GM18505 (cell line): Measurements from ENCODE around the gene ARHGAP4.

ENCODE experiments used
- ATAC-seq: cut with Tn5 transposase; IDR thresholded peaks from one replicate; pipeline ENCODE4 v1.9.1; 2021; ENCODE audit not compliant: unreplicated experiment
- POLR2A ChIP-seq: IDR thresholded peaks from 4 replicates; pipeline ENCODE4 v1.6.1; 2011; ENCODE audit warnings: borderline replicate concordance; ENCODE audit not compliant: insufficient read depth, insufficient read length; ENCODE audit errors: extremely low read depth

The ARHGAP4 gene

DNA sequence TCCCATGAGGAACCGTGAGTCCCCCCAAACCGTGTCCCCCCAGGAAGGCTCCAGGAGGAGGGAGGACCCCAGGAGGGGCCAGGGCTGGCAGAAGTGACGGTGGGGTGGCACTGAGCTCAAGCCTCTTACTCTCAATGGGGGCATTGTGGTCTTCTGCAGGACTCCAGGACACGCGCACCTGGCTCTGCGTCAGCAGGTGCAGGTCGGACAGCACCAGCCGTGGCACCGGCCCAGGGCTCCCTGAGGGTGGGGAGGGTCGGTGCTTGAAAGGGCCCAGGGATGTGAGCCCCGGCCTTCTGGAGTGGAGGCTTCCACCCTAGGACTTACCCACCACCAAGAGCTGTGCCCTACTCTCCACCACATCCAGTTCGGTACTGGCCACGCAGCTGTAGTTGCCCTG lies 58.4 kb downstream of the ARHGAP4 start:
- no peak for ATAC-seq
- no peak for TF ChIP-seq POLR2A

DNA sequence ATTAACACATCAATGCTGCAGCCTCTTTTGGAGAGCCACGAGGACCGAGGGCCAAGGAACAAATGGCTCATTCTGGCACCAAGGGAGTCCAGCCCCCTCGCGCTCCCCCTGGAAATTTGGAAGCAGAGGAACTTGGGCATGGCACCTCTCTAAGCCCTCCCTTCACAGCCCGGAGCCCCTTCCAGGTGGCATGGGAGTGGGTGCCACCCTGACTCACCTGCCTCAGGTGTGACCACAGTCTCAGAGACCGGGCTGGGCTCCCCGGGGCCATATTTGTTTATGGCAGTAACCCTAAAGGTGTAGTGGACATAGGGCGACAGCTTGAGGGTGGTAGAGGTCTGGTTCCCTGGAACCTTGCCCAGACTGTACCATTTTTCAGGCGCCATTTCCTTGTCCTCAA lies 58.9 kb downstream of the ARHGAP4 start:
- no peak for TF ChIP-seq POLR2A
- no peak for ATAC-seq

DNA sequence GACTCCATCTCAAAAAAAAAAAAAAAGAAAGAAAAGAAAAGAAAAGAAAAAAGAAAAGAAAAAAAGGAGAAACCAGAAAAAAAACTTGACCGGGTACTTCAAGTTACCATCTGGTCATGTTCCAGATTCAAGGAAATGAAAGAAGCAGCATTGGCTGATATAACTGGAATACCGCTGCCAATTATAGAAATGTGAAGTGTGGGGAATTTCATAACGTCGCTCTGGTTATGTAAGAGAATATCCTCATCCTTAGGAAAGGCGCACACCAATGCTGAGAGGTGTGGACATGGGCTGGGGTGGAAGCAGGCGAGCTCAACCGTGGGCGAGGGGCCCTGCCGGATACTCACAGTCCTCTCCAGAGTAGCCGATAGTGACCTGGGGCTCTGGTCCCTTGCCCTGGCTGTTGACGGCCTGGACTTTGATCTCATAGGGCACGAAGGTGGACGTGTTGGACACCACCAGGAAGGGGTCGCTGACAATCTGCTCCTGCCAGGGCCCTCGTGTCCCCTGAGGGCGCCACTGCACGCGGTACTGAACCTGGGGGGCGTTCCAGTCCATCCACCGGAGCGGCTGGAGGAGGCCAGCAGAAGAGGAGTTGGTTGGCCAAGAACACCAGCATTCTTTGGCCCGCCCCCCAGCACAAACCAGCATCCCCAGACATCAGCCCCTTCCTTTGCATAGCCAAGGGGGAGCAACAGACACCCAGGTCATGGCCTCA lies 59.6 kb downstream of the ARHGAP4 start:
- ATAC-seq, result no peak
- TF ChIP-seq POLR2A, result no peak

DNA sequence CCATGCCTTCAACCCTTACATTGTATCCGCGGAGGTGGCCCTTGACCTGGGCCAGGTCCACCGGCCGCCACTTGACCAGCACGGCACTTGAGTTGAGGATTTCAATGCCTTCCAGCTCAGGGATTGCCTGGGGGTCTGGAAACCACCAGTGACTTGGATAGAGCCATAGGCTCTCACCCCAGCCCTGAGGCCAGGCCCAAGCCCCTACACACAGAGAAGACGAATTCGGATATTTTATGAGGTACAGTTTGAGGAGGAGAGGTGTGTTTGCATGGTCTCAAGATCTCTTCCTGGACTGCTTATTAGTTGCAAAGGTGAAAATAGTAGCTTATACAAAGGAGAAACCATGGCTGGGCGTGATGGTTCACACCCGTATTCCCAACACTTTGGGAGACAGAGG lies 60.4 kb downstream of the ARHGAP4 start:
- ATAC-seq, result no peak
- TF ChIP-seq POLR2A, result no peak

DNA sequence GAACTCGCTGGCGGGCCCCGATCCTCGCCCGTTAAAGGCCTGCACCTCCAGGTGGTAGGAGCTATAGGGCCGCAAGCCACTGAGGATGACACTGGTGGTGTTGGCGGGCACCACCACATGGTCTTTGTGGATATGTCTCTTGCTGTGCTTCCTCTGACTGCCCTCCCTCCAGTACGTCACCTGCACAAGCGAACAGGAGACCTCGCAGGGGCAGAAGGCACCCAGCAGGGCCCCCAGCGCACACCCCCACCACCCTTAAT lies 60.8 kb downstream of the ARHGAP4 start:
- TF ChIP-seq POLR2A, result no peak
- ATAC-seq, result no peak

DNA sequence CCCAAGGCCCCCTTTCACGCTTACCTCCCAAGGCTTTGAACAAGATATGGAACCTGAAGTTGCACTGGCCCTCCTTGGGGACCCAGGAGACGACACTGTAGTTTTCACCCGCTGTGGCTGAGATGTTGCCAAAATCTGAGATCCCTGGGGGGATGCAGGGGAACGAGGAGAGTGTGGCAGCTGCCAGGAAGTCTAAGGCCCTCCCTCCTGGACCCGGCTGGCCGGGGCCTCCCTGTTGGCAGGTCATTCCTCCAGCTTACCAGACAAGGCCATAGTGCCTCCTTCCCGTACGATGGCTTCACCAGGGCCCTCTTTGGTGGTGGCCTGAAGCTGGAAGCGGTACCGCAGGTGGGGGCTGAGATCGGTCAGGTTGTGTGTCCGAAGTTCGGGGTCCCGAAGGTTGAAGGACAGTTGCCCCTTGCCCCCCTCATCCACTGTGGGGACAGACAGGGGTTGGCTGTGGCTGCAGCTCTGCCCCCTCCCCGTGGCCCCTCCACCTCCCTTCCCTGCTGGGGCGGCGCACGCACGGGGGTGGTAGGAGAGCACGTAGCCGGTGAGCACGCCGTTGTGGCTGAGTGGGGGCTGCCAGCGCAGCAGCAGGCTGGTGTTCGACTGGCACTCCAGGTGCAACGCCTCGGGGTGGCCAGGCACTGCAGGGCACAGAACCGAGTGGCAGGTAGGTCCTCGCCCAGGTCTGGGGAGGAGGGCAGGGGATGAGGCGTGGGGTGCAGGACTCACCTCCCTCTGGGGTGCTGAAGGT lies 61.3 kb downstream of the ARHGAP4 start:
- TF ChIP-seq POLR2A, result no peak
- no peak for ATAC-seq

DNA sequence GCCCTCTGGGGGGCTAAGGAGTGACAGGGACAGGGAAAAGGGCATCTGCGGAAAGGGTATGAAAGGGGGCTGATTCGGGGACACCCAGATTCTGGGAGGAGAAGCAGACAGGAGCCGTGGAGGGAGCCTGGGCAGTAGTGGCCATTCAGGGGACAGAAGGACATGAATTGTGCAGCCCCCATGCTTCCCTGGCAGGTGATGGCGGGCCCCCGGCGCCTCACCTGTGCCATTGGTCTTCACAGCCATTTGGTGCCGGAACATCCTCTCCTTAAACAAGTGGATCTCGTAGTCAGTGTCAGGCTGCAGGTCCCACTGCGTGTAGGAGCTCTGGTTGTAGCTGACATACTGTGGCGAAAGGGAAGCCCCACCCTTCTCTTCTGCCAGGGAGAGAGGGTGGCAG lies 62.0 kb downstream of the ARHGAP4 start:
- no peak for TF ChIP-seq POLR2A
- ATAC-seq, result no peak

DNA sequence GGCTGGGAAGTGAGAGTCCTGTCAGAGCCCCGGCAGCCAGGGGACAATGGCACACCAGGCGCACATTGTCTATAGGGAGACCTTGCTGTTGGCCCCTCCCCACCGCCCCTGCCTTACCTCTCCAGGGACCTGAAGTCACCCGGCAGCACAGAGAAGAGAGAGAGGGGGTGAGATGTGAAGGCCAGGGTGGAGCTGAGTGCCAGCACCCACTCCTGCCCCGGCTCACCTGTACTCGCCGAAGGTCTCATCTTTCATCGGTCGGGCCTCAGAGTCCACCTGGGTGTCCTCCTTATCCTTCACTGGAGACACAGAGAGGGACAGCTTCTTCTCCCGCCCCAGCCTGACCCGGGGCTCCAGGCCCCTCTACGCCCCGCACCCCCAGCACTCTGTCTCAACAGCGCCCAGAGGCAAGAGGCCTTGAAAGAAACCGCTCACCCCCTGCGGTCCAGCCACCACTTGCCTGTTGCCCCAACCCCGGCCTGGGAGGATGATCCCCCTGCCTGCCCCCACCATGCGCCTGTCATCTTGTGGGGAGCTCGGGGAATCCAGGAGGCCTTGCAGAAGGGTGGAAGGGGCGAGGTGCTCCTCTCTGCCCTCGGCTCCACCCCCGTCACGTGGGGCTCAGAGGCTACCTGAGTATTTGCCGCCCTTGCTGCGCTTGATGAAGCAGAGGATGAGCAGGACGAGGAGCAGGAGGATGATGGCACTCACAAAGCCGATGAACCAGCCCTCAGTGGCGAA lies 62.6 kb downstream of the ARHGAP4 start:
- no peak for ATAC-seq
- TF ChIP-seq POLR2A, result no peak

DNA sequence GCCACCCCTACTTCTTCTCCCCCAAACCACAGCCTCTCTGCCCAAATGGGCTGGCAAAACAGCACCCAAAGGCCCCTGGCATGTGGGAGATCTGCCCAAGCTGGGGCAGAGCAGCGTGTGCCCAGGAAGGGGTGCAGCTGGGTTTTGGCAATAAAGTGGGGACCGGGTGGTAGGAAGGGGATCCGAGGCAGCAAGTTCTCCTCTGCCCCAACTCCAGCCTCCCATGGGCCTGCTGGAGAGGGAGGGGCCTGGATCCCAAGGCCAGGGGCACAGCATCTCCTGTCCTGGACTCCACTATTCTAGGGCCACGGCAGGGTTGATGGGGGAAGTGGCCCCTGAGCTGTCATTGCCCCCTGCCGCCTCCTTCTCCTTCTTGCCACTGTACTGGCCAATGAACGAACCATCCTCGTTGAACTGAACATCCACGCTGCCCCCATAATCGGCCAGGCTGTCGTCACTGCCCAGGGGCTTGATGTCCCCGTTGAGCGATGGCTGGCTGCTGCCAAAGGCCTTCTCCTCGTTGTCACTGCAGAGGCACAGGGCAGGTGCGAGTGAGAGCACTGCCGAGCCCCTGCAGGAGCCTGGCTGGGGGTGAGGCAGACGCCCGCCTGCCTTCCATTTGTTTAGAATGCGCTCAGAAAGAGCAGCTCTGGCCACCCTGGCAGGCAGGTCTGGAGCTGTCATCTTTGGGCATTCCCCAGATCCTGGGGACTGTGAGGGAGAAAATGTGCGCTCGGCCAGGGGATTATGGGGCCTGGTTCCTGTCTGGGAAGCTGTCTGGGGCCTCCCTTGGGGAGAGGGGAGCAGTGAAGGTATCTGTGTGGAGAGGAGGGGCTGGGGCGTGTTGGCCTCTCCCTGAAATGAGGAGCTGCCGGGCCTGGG lies 63.5 kb downstream of the ARHGAP4 start:
- no peak for ATAC-seq
- TF ChIP-seq POLR2A, result no peak

DNA sequence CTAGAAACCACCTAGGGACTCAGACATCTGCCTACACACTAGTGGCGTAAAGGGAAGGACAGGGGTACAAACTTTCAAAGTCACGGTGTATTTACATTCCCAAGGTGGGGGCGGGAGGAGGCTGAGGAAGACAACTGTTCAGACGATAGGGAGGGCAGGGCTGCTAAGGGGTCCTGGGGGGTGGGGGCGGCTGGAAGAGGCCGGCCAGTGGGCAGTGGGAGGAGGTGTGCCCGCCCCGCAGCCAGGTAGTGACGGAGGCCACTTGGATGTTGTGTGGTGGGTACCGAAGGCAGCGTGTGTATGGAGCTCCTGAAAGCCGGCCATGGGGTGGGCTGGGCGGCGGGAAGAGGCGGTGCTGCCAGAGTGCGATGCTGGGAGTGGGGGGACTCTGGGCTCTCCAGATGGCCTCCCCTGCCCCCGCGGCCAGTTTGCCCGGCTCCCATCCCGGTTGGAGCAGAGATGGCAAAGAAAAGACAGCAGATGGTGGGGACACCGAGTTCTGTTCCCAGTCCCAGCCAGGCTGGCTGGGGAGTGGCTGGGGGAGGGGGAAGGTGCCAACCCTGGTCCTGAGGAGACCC lies 64.2 kb downstream of the ARHGAP4 start:
- TF ChIP-seq POLR2A, result no peak
- no peak for ATAC-seq

DNA sequence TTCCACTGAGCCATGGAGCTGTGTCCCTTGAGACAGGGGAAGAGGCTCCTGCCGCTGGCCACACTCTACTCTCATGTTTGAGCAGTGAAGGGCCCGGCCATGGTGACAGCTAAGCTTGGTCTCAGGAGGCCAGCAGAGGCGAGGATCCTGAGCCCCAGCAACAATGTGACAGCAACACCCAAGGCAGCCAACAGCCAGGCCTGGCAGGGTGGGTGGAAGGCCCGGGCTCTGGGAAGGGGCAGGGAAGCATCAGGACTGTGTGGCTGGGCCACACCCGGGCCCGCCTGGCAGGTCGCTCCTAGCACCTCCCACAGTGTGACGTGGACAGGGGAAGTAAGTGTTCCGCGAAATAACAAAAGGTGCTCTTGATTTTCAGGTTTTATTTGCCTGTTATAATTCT lies 64.9 kb downstream of the ARHGAP4 start:
- no peak for ATAC-seq
- no peak for TF ChIP-seq POLR2A
